ENCODE results near the gene TTN.
A peak's percentile ranks its signal among the peaks of the same experiment; 100 is the strongest.

The TTN gene

DNA sequence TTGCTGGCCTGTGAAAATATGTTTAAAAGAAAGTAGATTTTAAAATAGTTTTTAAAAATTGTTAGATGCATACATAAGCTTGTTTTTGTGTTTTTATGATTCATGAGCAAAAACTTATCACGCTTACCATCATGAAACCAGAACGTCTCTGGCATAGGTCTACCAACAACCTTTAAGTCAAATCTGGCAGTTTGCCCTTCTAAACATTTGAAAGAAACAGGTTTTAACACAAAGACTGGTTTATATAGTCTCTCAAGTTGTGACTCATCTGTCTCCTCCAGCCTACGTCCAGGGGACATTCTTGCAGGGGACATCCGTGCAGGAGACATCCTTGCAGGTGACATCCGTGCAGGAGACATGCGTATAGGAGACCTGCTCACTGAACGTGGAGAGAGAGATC lies 29.6 kb downstream of the TTN start:
- Histone ChIP-seq H3K36me3 (ENCODE audit: insufficient read depth, low read length) (no peaks in the 10 kb centered on the region), H3K27me3 (ENCODE audit: control insufficient read depth, insufficient read depth, low read length) (no peaks in the 10 kb centered on the region), H3K9ac (ENCODE audit: low read depth, low read length) (no peak overlapping the region), H3K4me3 (ENCODE audit: low read length) (no peak overlapping the region), H3K4me2 (ENCODE audit: low read length) (no peak overlapping the region), H3K4me1 (ENCODE audit: control insufficient read depth, insufficient read depth, low read length) (no peaks in the 10 kb centered on the region), H3K9me3 (replicated peaks; ENCODE audit: low read length) (no peaks in the 10 kb centered on the region)

DNA sequence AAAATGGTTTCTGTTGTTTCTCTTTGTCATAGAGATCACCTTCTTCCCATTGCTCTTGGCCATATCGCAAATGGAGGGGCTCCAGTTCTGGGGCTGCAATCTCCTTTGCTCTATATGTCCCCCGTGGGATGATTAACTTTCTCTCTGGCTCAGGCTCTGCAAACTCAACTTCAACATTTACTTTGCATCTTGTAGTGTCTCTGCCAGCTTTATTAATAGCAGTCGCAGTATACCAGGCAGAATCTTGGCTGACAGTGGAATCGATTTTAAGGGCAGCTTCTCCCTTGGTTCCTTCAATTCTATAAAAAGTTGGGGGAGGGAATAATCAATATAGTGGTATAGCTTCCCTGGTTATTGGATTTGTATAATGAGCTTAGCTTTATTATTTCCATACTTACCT lies 30.5 kb downstream of the TTN start:
- Histone ChIP-seq H3K4me1 (ENCODE audit: control insufficient read depth, insufficient read depth, low read length) (no peaks in the 10 kb centered on the region), H3K4me2 (ENCODE audit: low read length) (no peak overlapping the region), H3K9me3 (replicated peaks; ENCODE audit: low read length) (no peaks in the 10 kb centered on the region), H3K9ac (ENCODE audit: low read depth, low read length) (no peak overlapping the region), H3K27me3 (ENCODE audit: control insufficient read depth, insufficient read depth, low read length) (no peaks in the 10 kb centered on the region), H3K36me3 (ENCODE audit: insufficient read depth, low read length) (no peaks in the 10 kb centered on the region), H3K4me3 (ENCODE audit: low read length) (no peak overlapping the region)

- no peak overlapping the region for H3K9ac ChIP-seq (ENCODE audit: low read depth, low read length)
- H3K36me3 ChIP-seq (ENCODE audit: insufficient read depth, low read length): no peaks in the 10 kb centered on the region
- no peak overlapping the region for H3K4me2 ChIP-seq (ENCODE audit: low read length)
- H3K4me1 ChIP-seq (ENCODE audit: control insufficient read depth, insufficient read depth, low read length): no peaks in the 10 kb centered on the region
- H3K9me3 ChIP-seq (replicated peaks; ENCODE audit: low read length): peaks cover 4% of the 10 kb centered on the region
- H3K4me3 ChIP-seq (ENCODE audit: low read length): no peak overlapping the region
- H3K27me3 ChIP-seq (ENCODE audit: control insufficient read depth, insufficient read depth, low read length): no peaks in the 10 kb centered on the region
These were observed 31.2 kb downstream of the TTN start for GRCh38 chr2:178775975-178776374.

- H3K4me3 ChIP-seq (ENCODE audit: low read length): no peak overlapping the region
- H3K4me2 ChIP-seq (ENCODE audit: low read length): no peak overlapping the region
- peaks cover 5% of the 10 kb centered on the region for H3K9me3 ChIP-seq (replicated peaks; ENCODE audit: low read length)
- H3K27me3 ChIP-seq (ENCODE audit: control insufficient read depth, insufficient read depth, low read length): no peaks in the 10 kb centered on the region
- H3K36me3 ChIP-seq (ENCODE audit: insufficient read depth, low read length): no peaks in the 10 kb centered on the region
- no peak overlapping the region for H3K9ac ChIP-seq (ENCODE audit: low read depth, low read length)
- peaks cover 5% of the 10 kb centered on the region for H3K4me1 ChIP-seq (ENCODE audit: control insufficient read depth, insufficient read depth, low read length)
These were observed 36.7 kb downstream of the TTN start for GRCh38 chr2:178770518-178770917.

- Histone ChIP-seq H3K9ac (ENCODE audit: low read depth, low read length) (no peak overlapping the region), H3K9me3 (replicated peaks; ENCODE audit: low read length) (peaks cover 5% of the 10 kb centered on the region), H3K27me3 (ENCODE audit: control insufficient read depth, insufficient read depth, low read length) (no peaks in the 10 kb centered on the region), H3K4me1 (ENCODE audit: control insufficient read depth, insufficient read depth, low read length) (peaks cover 15% of the 10 kb centered on the region), H3K4me3 (ENCODE audit: low read length) (no peak overlapping the region), H3K36me3 (ENCODE audit: insufficient read depth, low read length) (no peaks in the 10 kb centered on the region), H3K4me2 (ENCODE audit: low read length) (no peak overlapping the region)
These were observed 39.8 kb downstream of the TTN start for GRCh38 chr2:178767094-178768060.

GRCh38 chr2:178764097-178764496 lies 43.1 kb downstream of the TTN start:
- no peak overlapping the region for H3K4me3 ChIP-seq (ENCODE audit: low read length)
- peaks cover 20% of the 10 kb centered on the region for H3K4me1 ChIP-seq (ENCODE audit: control insufficient read depth, insufficient read depth, low read length)
- H3K36me3 ChIP-seq (ENCODE audit: insufficient read depth, low read length): no peaks in the 10 kb centered on the region
- no peaks in the 10 kb centered on the region for H3K9me3 ChIP-seq (replicated peaks; ENCODE audit: low read length)
- H3K4me2 ChIP-seq (ENCODE audit: low read length): peak overlapping the region; percentile 13
- no peaks in the 10 kb centered on the region for H3K27me3 ChIP-seq (ENCODE audit: control insufficient read depth, insufficient read depth, low read length)
- H3K9ac ChIP-seq (ENCODE audit: low read depth, low read length): no peak overlapping the region

GRCh38 chr2:178761759-178762371 lies 45.4 kb downstream of the TTN start:
- H3K9ac ChIP-seq (ENCODE audit: low read depth, low read length): no peak overlapping the region
- no peaks in the 10 kb centered on the region for H3K27me3 ChIP-seq (ENCODE audit: control insufficient read depth, insufficient read depth, low read length)
- no peak overlapping the region for H3K4me2 ChIP-seq (ENCODE audit: low read length)
- H3K9me3 ChIP-seq (replicated peaks; ENCODE audit: low read length): no peaks in the 10 kb centered on the region
- peaks cover 19% of the 10 kb centered on the region for H3K4me1 ChIP-seq (ENCODE audit: control insufficient read depth, insufficient read depth, low read length)
- no peaks in the 10 kb centered on the region for H3K36me3 ChIP-seq (ENCODE audit: insufficient read depth, low read length)
- H3K4me3 ChIP-seq (ENCODE audit: low read length): no peak overlapping the region

- Histone ChIP-seq H3K4me2 (ENCODE audit: low read length) (peak overlapping the region; percentile 41), H3K27me3 (ENCODE audit: control insufficient read depth, insufficient read depth, low read length) (no peaks in the 10 kb centered on the region), H3K9ac (ENCODE audit: low read depth, low read length) (no peak overlapping the region), H3K4me1 (ENCODE audit: control insufficient read depth, insufficient read depth, low read length) (peaks cover 14% of the 10 kb centered on the region), H3K9me3 (replicated peaks; ENCODE audit: low read length) (no peaks in the 10 kb centered on the region), H3K36me3 (ENCODE audit: insufficient read depth, low read length) (no peaks in the 10 kb centered on the region), H3K4me3 (ENCODE audit: low read length) (no peak overlapping the region)
These were observed 50.4 kb downstream of the TTN start for GRCh38 chr2:178756843-178757242.

- no peak overlapping the region for H3K4me3 ChIP-seq (ENCODE audit: low read length)
These were observed 50.9 kb downstream of the TTN start for GRCh38 chr2:178756343-178756742.

GRCh38 chr2:178747767-178748166 lies 59.5 kb downstream of the TTN start:
- Histone ChIP-seq H3K27me3 (ENCODE audit: control insufficient read depth, insufficient read depth, low read length) (no peaks in the 10 kb centered on the region), H3K9me3 (replicated peaks; ENCODE audit: low read length) (no peaks in the 10 kb centered on the region), H3K9ac (ENCODE audit: low read depth, low read length) (no peak overlapping the region), H3K4me2 (ENCODE audit: low read length) (no peak overlapping the region), H3K4me3 (ENCODE audit: low read length) (no peak overlapping the region), H3K4me1 (ENCODE audit: control insufficient read depth, insufficient read depth, low read length) (peaks cover 5% of the 10 kb centered on the region), H3K36me3 (ENCODE audit: insufficient read depth, low read length) (no peaks in the 10 kb centered on the region)

More at GRCh38 chr2:178756343-178756742, 50.9 kb downstream of the TTN start:
- H3K9ac ChIP-seq (ENCODE audit: low read depth, low read length): no peak overlapping the region
- H3K4me2 ChIP-seq (ENCODE audit: low read length): peak overlapping the region; percentile 41
- H3K36me3 ChIP-seq (ENCODE audit: insufficient read depth, low read length): no peaks in the 10 kb centered on the region
- peaks cover 10% of the 10 kb centered on the region for H3K4me1 ChIP-seq (ENCODE audit: control insufficient read depth, insufficient read depth, low read length)
- no peaks in the 10 kb centered on the region for H3K9me3 ChIP-seq (replicated peaks; ENCODE audit: low read length)
- no peaks in the 10 kb centered on the region for H3K27me3 ChIP-seq (ENCODE audit: control insufficient read depth, insufficient read depth, low read length)

GRCh38 chr2:178734518-178734917 lies 72.7 kb downstream of the TTN start:
- H3K36me3 ChIP-seq (ENCODE audit: insufficient read depth, low read length): no peaks in the 10 kb centered on the region
- no peaks in the 10 kb centered on the region for H3K27me3 ChIP-seq (ENCODE audit: control insufficient read depth, insufficient read depth, low read length)
- H3K9ac ChIP-seq (ENCODE audit: low read depth, low read length): no peak overlapping the region
- H3K4me3 ChIP-seq (ENCODE audit: low read length): no peak overlapping the region
- no peak overlapping the region for H3K4me2 ChIP-seq (ENCODE audit: low read length)
- no peaks in the 10 kb centered on the region for H3K9me3 ChIP-seq (replicated peaks; ENCODE audit: low read length)
- no peaks in the 10 kb centered on the region for H3K4me1 ChIP-seq (ENCODE audit: control insufficient read depth, insufficient read depth, low read length)
